Ishikawa (cell line): Measurements from ENCODE around the gene CELA1.

Source experiments
- EP300 ChIP-seq: IDR thresholded peaks from 2 replicates; pipeline ENCODE4 v1.6.1; 2012; ENCODE audit warnings: borderline replicate concordance
- FOXM1 ChIP-seq: IDR thresholded peaks from 2 replicates; pipeline ENCODE4 v1.6.1; 2012; ENCODE audit warnings: low read depth, borderline replicate concordance
- MAX ChIP-seq: IDR thresholded peaks from 2 replicates; pipeline ENCODE4 v1.6.1; 2012
- TCF12 ChIP-seq: IDR thresholded peaks from 2 replicates; pipeline ENCODE4 v1.6.1; 2012; ENCODE audit warnings: low read depth

GRCh38 chr12:51330186-51330585 lies 16.3 kb downstream of the CELA1 start:
- TF ChIP-seq MAX (no peak), FOXM1 (no peak), TCF12 (no peak), EP300 (no peak)
